BJ (cell line): ENCODE results near the gene HBEGF. TPM values are rescaled to one million over a fixed set of nuclear protein-coding genes. Genes with fewer than 3 reads are reported as not detected.

Experiments
- CTCF ChIA-PET: fragments of 350-600 bp; formaldehyde crosslinking; extraction: SDS; loops from one replicate; lab custom pipeline; 2021; ENCODE audit warnings: antibody characterized with exemption, inconsistent platforms; lab: Yijun Ruan, JAX
- POLR2A ChIA-PET: fragments of 300-600 bp; sonication (Branson Sonifier 250); formaldehyde crosslinking; extraction: SDS; loops from one replicate; lab custom pipeline; 2021; ENCODE audit warnings: antibody characterized with exemption; lab: Charles Lee
- DNase-seq: peaks from one replicate; pipeline ENCODE4 v3.0.0-alpha.2; 2011; ENCODE audit warnings: low read depth
- H3K27me3 ChIP-seq: 2 replicates; pipeline ENCODE4 v1.6.0; 2011; ENCODE audit warnings: low read length; ENCODE audit not compliant: control insufficient read depth, insufficient read depth
- H3K36me3 ChIP-seq: 2 replicates; pipeline ENCODE4 v1.5.1; 2011; ENCODE audit warnings: low read length; ENCODE audit not compliant: control insufficient read depth, insufficient read depth
- H3K4me3 ChIP-seq: 2 replicates; pipeline ENCODE4 v1.5.1; 2011; ENCODE audit warnings: low read depth, mild to moderate bottlenecking, control low read depth, low read length
- polyA plus RNA-seq: library from polyadenylated mRNA; depleted of rRNA; stranded (reverse); fragments of >200 nt; gene quantifications from 2 replicates; pipeline ENCODE4 v1.2.3, GENCODE V29; 2011
- TF ChIP-seq, protein P1 (sequence below): IDR thresholded peaks from 2 replicates; pipeline ENCODE4 v1.5.1; 2011; ENCODE audit warnings: low read depth, mild to moderate bottlenecking, control low read depth, inconsistent platforms, low read length, moderate library complexity; ENCODE audit not compliant: insufficient read depth

Gene HBEGF
- polyA plus RNA-seq, 1 experiment, result 3.1 TPM

DNA sequence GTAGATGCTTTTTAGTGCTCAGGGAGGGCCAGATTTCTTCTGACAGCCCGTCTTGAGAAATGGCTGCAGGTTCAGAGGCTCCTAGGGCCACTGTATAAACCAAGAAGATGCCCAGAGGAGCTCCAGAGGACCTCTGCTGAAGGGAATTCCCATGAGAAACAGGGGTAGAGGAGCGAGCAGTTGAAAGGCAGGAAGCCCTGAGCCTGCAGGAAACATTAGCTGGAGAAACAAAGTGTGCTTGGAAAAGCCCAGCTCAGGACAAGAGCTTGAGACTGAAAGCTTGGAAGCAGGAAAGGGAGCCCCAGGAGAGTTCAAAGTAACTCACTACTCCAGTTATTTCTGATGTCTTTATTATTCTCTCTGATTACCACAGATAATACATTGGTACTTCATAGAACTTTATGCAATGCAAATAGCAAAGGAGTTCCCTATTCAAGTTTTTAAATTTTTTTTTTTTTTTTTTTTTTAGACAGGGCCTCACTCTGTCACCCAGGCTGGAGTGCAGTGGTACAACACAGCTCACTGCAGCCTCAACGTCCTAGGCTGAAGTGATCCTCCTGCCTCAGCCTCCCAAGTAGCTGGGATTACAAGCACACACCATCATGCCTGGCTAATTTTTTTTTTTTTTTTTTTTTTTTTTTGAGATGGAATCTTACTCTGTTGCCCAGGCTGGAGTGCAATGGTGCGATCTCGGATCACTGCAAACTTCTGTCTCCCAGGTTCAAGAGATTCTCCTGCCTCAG is 16.5 kb downstream of the HBEGF start:
- DNase-seq, result no peak
- POLR2A ChIA-PET, result interaction anchor here (0.6 kb wide), 1 partner anchor 18 kb away, joined by 4 read pairs; no protein-coding TSS in a partner anchor
- H3K27me3 ChIP-seq, result no peaks in the 10 kb centered on the region
- TF ChIP-seq, protein P1, sequence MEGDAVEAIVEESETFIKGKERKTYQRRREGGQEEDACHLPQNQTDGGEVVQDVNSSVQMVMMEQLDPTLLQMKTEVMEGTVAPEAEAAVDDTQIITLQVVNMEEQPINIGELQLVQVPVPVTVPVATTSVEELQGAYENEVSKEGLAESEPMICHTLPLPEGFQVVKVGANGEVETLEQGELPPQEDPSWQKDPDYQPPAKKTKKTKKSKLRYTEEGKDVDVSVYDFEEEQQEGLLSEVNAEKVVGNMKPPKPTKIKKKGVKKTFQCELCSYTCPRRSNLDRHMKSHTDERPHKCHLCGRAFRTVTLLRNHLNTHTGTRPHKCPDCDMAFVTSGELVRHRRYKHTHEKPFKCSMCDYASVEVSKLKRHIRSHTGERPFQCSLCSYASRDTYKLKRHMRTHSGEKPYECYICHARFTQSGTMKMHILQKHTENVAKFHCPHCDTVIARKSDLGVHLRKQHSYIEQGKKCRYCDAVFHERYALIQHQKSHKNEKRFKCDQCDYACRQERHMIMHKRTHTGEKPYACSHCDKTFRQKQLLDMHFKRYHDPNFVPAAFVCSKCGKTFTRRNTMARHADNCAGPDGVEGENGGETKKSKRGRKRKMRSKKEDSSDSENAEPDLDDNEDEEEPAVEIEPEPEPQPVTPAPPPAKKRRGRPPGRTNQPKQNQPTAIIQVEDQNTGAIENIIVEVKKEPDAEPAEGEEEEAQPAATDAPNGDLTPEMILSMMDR, result no peak
- CTCF ChIA-PET, result interaction anchor here (0.6 to 4.2 kb wide), 3 partner anchors 16 to 85 kb away, joined by 3 to 22 read pairs (median 11); partner anchors contain the start of gene HBEGF
- no peak overlapping the region for H3K4me3 ChIP-seq
- peaks cover 2% of the 10 kb centered on the region; the same call in 1 of the 2 replicates for H3K36me3 ChIP-seq

DNA sequence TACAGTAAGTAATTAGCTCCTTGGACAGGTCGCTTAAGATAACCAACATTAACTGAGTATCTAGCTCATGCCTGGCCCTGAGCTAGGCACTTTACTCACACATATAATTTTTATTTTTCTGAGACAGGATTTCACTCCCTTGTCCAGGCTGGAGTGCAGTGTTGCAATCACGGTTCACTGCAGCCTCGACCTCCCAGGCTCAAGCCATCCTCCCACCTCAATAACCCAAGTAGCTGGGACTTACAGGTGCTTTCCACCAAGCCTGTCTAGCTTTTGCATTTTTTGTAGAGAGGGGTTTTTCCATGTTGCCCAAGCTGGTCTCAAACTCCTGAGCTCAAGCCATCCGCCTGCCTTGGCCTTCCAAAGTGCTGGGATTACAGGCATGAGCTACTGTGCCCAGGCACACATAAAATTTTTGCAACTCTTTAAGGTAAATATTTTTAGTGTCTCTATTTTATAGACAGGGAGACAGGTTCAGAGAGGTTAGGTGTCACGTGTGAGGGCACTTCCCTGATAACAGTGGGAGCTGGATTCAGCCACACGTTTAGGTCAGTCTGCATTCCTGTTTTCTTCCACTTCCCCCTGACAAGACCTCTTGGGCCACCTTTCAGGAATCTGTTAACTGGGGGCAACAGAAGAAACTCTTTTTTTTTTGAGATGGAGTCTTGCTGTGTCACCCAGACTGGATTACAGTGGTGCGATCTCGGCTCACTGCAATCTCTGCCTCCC is 18.2 kb downstream of the HBEGF start:
- ChIA-PET CTCF (interaction anchor here (2.4 to 4.2 kb wide), 2 partner anchors 18 to 83 kb away, joined by 9 to 22 read pairs; partner anchors contain the start of gene HBEGF), POLR2A (no interaction called here)
- Histone ChIP-seq H3K4me3 (no peak overlapping the region), H3K27me3 (no peaks in the 10 kb centered on the region), H3K36me3 (peaks cover 2% of the 10 kb centered on the region; the same call in 1 of the 2 replicates)
- DNase-seq, result no peak
- TF ChIP-seq, protein P1, result no peak

DNA sequence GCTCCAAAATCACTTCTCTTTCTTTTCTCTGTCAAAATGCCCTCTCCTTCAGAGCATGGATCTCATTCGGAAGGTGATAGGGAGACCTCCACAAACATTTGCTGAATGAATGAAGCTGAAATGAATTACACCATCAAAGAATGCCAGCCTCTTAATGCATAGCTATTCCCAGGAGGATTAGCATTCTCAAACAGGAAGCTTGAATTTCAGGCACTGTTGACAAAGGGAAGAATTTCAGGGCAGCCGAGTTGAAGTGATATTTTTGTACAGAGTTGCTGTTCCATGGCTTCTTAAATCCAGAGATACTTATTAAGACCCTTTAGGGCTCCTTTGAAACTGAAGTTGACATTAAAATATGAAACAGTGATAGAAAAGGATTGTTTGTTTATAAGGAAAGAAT is 18.8 kb downstream of the HBEGF start:
- TF ChIP-seq, protein P1, result no peak
- no peak for DNase-seq
- ChIA-PET POLR2A (no interaction called here), CTCF (interaction anchor here (2.4 to 4.2 kb wide), 2 partner anchors 18 to 83 kb away, joined by 9 to 22 read pairs; partner anchors contain the start of gene HBEGF)
- H3K27me3 ChIP-seq, result no peaks in the 10 kb centered on the region
- H3K4me3 ChIP-seq, result no peak overlapping the region
- peaks cover 2% of the 10 kb centered on the region; the same call in 1 of the 2 replicates for H3K36me3 ChIP-seq

DNA sequence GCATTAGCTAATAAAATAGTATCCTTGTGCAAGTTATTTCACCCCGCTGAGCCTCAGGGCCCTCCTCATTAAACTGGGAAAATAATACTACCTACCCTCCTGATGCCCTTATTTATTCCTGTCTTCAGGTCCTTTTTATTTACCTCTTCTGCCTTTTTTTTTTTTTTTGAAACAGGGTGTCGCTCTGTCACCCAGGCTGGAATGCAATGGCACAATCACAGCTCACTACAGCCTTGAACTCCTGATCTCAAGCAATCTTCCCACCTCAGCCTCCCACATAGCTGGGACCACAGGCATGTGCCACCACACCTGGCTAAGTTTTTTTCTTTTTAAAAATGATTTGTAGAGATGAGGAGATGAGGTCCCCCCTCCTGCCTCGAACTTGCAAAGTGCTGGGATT is 20.9 kb downstream of the HBEGF start:
- POLR2A ChIA-PET, result no interaction called here
- CTCF ChIA-PET, result interaction anchor here (1.2 to 1.3 kb wide), 2 partner anchors 11 to 82 kb away, joined by 4 to 5 read pairs; no protein-coding TSS in a partner anchor

More for the DNA sequence above, 20.9 kb downstream of the HBEGF start:
- Histone ChIP-seq H3K27me3 (no peaks in the 10 kb centered on the region), H3K4me3 (no peak overlapping the region), H3K36me3 (no peaks in the 10 kb centered on the region)
- no peak for DNase-seq
- TF ChIP-seq, protein P1, result no peak
